ENCODE results near the gene NUPR2. TPM values are rescaled to one million over a fixed set of nuclear protein-coding genes. Genes with fewer than 3 reads are reported as not detected.

NUPR2 gene
- total and polyA plus RNA-seq, 10 of the 15 experiments (the other 5 are each of a cell fraction or from before 2014, with no cell fraction given) = not detected

DNA sequence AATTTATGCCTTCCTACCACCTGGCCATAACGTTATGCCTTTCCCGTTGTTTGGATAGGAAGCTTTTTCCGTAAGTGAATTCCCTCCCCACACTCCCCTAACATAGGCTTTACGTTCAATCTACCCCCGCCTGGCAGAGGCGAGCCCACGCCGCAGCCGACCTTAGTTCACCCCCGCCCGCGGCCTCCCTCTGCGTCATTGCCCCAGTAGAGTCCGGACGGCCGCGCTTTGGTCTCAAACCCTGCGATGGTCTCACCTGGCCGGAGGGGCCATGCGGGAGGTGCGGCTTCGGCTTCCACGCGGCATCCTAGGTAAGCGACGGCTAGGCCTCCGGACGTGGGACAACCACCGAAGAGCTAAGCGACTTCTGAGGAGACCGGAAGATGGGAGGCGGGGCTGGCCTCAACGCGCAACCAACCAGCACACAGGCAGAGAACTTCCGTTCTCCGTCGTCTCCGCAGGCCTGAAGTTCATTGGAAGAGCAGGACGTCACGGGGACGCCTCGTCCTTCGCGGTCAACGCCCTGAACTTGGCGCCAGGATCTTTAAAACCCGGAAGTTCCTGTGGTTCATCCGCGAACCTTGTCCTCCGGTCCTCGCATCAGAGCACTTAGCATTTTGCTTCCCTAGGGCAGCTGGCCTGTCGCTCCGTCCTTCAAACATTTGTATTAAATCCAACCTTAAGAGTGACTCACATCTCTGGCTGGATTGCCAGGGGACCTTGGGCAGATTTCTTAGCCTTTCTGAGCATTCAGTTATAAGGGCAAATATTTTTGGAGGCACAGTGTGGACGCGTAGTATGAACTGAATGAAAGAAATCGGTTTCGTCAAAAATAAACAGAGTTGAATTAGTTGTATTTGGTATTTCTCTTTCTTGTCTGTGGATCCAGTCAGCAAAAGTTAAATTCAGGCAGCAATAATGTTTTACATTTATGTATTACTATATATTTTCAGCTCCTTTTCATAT lies 9.8 kb downstream of the NUPR2 start, which contains the start of gene CHCHD2 (continued):
- TF ChIP-seq, protein P1, sequence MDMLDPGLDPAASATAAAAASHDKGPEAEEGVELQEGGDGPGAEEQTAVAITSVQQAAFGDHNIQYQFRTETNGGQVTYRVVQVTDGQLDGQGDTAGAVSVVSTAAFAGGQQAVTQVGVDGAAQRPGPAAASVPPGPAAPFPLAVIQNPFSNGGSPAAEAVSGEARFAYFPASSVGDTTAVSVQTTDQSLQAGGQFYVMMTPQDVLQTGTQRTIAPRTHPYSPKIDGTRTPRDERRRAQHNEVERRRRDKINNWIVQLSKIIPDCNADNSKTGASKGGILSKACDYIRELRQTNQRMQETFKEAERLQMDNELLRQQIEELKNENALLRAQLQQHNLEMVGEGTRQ (IDR thresholded peaks at IDR 0.05; ENCODE audit: borderline replicate concordance, low read depth, low read length) = peak; percentile 50; the same call in 1 of the 2 replicates
- no peak; the same call in 1 of the 2 replicates for TF ChIP-seq ATF7 (IDR thresholded peaks at IDR 0.05; ENCODE audit: low read depth)
- TF ChIP-seq ZNF622 (IDR thresholded peaks at IDR 0.05) = no peak
- TF ChIP-seq, protein P2, sequence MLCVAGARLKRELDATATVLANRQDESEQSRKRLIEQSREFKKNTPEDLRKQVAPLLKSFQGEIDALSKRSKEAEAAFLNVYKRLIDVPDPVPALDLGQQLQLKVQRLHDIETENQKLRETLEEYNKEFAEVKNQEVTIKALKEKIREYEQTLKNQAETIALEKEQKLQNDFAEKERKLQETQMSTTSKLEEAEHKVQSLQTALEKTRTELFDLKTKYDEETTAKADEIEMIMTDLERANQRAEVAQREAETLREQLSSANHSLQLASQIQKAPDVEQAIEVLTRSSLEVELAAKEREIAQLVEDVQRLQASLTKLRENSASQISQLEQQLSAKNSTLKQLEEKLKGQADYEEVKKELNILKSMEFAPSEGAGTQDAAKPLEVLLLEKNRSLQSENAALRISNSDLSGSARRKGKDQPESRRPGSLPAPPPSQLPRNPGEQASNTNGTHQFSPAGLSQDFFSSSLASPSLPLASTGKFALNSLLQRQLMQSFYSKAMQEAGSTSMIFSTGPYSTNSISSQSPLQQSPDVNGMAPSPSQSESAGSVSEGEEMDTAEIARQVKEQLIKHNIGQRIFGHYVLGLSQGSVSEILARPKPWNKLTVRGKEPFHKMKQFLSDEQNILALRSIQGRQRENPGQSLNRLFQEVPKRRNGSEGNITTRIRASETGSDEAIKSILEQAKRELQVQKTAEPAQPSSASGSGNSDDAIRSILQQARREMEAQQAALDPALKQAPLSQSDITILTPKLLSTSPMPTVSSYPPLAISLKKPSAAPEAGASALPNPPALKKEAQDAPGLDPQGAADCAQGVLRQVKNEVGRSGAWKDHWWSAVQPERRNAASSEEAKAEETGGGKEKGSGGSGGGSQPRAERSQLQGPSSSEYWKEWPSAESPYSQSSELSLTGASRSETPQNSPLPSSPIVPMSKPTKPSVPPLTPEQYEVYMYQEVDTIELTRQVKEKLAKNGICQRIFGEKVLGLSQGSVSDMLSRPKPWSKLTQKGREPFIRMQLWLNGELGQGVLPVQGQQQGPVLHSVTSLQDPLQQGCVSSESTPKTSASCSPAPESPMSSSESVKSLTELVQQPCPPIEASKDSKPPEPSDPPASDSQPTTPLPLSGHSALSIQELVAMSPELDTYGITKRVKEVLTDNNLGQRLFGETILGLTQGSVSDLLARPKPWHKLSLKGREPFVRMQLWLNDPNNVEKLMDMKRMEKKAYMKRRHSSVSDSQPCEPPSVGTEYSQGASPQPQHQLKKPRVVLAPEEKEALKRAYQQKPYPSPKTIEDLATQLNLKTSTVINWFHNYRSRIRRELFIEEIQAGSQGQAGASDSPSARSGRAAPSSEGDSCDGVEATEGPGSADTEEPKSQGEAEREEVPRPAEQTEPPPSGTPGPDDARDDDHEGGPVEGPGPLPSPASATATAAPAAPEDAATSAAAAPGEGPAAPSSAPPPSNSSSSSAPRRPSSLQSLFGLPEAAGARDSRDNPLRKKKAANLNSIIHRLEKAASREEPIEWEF (IDR thresholded peaks at IDR 0.05; ENCODE audit: insufficient replicate concordance, low read depth, low read length) = no peak
- peak; percentile 81 for TF ChIP-seq NFYA (IDR thresholded peaks at IDR 0.05; ENCODE audit: borderline replicate concordance, low read depth, low read length)
- TF ChIP-seq SMAD5 (IDR thresholded peaks at IDR 0.05; ENCODE audit: low read depth) = peak; percentile 62
- TF ChIP-seq, protein P3, sequence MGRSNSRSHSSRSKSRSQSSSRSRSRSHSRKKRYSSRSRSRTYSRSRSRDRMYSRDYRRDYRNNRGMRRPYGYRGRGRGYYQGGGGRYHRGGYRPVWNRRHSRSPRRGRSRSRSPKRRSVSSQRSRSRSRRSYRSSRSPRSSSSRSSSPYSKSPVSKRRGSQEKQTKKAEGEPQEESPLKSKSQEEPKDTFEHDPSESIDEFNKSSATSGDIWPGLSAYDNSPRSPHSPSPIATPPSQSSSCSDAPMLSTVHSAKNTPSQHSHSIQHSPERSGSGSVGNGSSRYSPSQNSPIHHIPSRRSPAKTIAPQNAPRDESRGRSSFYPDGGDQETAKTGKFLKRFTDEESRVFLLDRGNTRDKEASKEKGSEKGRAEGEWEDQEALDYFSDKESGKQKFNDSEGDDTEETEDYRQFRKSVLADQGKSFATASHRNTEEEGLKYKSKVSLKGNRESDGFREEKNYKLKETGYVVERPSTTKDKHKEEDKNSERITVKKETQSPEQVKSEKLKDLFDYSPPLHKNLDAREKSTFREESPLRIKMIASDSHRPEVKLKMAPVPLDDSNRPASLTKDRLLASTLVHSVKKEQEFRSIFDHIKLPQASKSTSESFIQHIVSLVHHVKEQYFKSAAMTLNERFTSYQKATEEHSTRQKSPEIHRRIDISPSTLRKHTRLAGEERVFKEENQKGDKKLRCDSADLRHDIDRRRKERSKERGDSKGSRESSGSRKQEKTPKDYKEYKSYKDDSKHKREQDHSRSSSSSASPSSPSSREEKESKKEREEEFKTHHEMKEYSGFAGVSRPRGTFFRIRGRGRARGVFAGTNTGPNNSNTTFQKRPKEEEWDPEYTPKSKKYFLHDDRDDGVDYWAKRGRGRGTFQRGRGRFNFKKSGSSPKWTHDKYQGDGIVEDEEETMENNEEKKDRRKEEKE (IDR thresholded peaks at IDR 0.05) = no peak
- TF ChIP-seq RCOR1 (conservative IDR thresholded peaks at IDR 0.05; ENCODE audit: low read depth, low read length) = no peak
- TF ChIP-seq DPF2 (IDR thresholded peaks at IDR 0.05) = peak; percentile 94
- TF ChIP-seq MTA2 (IDR thresholded peaks at IDR 0.05; ENCODE audit: low read depth) = peak; percentile 42; the same call in 1 of the 2 replicates
- TF ChIP-seq ASH2L (IDR thresholded peaks at IDR 0.05; ENCODE audit: borderline replicate concordance, low read depth) = no peak
- TF ChIP-seq CREM (IDR thresholded peaks at IDR 0.05; ENCODE audit: low read depth) = peak; percentile 88
- TF ChIP-seq LARP7 (IDR thresholded peaks at IDR 0.05) = peak; percentile 36
- 0 out of 2 replicates have a peak, but pooled peaks have one; percentile 13 for TF ChIP-seq ZBED1 (IDR thresholded peaks at IDR 0.05; ENCODE audit: borderline replicate concordance)
- TF ChIP-seq, protein P4, sequence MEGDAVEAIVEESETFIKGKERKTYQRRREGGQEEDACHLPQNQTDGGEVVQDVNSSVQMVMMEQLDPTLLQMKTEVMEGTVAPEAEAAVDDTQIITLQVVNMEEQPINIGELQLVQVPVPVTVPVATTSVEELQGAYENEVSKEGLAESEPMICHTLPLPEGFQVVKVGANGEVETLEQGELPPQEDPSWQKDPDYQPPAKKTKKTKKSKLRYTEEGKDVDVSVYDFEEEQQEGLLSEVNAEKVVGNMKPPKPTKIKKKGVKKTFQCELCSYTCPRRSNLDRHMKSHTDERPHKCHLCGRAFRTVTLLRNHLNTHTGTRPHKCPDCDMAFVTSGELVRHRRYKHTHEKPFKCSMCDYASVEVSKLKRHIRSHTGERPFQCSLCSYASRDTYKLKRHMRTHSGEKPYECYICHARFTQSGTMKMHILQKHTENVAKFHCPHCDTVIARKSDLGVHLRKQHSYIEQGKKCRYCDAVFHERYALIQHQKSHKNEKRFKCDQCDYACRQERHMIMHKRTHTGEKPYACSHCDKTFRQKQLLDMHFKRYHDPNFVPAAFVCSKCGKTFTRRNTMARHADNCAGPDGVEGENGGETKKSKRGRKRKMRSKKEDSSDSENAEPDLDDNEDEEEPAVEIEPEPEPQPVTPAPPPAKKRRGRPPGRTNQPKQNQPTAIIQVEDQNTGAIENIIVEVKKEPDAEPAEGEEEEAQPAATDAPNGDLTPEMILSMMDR (IDR thresholded peaks at IDR 0.05 in 2 of 3, conservative IDR thresholded peaks at IDR 0.05 in 1 of 3; ENCODE audit: control insufficient read depth in 2 of 3, extremely low read depth in 1 of 3, insufficient read depth in 1 of 3, low read depth in 3 of 3, low read length in 3 of 3) = no peak
- TF ChIP-seq, protein P5, sequence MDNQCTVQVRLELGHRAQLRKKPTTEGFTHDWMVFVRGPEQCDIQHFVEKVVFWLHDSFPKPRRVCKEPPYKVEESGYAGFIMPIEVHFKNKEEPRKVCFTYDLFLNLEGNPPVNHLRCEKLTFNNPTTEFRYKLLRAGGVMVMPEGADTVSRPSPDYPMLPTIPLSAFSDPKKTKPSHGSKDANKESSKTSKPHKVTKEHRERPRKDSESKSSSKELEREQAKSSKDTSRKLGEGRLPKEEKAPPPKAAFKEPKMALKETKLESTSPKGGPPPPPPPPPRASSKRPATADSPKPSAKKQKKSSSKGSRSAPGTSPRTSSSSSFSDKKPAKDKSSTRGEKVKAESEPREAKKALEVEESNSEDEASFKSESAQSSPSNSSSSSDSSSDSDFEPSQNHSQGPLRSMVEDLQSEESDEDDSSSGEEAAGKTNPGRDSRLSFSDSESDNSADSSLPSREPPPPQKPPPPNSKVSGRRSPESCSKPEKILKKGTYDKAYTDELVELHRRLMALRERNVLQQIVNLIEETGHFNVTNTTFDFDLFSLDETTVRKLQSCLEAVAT (IDR thresholded peaks at IDR 0.05) = peak; percentile 94

Measured in GM12878 (cell line).